ENCODE measurements around the gene HSPB1.
"Not testable (repeated sequence)": the region's sequence is repeated elsewhere in the genome, so short reads cannot be mapped to it uniquely, and the experiment has no call there.

Gene HSPB1

DNA sequence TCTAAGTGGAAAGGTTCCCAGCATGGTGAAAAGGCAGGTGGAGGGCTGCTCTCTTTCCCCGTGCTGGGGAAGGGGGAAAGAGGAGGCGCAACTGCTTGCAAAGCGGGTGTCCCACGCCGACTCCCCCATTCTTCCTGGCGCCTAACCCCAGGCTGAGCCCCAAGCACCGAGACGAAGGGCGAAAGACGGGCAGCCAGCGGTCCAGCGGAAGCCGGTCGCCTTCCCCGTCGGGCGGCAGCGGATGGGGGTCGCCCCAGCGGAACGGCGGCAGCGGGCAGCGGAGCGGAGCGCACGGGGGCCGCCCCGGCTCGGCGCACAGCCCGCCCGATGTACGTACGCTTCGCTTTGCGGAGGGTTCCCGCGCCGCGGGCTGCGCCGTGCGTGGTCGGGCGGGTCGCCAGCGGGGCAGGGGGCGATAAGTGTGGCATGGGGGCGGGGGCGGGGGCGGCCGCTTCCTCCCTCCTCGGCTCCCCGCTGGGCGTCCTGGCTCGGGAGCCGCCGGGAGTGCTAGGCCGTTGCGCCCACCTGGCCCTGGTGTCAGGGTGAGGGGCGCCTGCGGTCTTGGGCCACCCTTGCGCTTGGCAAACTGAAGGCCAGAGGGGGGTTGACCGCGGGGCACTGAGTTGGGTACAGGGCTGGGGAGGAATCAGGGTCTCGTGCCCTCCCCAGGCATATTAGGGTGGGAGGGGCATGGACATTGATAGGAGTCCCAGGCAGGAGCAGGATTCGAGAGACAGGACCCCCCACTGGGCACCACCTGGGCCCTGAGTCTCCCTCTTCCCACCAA lies 35.2 kb upstream of the HSPB1 start:
- H3K4me1 ChIP-seq (ENCODE audit: insufficient read depth, poor library complexity, severe bottlenecking): peaks cover 3% of the 10 kb centered on the region
- H3K4me3 ChIP-seq (ENCODE audit: severe bottlenecking): peak overlapping the region; percentile 22
- ATAC-seq (ENCODE audit: low read depth) (no peak; the same call in 2 of the 3 replicates), DNase-seq (ENCODE audit: low spot score) (no peak)
- no peak overlapping the region for H3K27ac ChIP-seq (ENCODE audit: poor library complexity, severe bottlenecking)
- TF ChIP-seq, protein P1, sequence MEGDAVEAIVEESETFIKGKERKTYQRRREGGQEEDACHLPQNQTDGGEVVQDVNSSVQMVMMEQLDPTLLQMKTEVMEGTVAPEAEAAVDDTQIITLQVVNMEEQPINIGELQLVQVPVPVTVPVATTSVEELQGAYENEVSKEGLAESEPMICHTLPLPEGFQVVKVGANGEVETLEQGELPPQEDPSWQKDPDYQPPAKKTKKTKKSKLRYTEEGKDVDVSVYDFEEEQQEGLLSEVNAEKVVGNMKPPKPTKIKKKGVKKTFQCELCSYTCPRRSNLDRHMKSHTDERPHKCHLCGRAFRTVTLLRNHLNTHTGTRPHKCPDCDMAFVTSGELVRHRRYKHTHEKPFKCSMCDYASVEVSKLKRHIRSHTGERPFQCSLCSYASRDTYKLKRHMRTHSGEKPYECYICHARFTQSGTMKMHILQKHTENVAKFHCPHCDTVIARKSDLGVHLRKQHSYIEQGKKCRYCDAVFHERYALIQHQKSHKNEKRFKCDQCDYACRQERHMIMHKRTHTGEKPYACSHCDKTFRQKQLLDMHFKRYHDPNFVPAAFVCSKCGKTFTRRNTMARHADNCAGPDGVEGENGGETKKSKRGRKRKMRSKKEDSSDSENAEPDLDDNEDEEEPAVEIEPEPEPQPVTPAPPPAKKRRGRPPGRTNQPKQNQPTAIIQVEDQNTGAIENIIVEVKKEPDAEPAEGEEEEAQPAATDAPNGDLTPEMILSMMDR (IDR thresholded peaks at IDR 0.05; ENCODE audit: poor library complexity, severe bottlenecking): no peak
- peaks cover 6% of the 10 kb centered on the region for H3K27me3 ChIP-seq (ENCODE audit: insufficient read depth, poor library complexity, severe bottlenecking)
- no peaks in the 10 kb centered on the region for H3K9me3 ChIP-seq (ENCODE audit: severe bottlenecking)
- no peaks in the 10 kb centered on the region for H3K36me3 ChIP-seq (ENCODE audit: low read depth)

DNA sequence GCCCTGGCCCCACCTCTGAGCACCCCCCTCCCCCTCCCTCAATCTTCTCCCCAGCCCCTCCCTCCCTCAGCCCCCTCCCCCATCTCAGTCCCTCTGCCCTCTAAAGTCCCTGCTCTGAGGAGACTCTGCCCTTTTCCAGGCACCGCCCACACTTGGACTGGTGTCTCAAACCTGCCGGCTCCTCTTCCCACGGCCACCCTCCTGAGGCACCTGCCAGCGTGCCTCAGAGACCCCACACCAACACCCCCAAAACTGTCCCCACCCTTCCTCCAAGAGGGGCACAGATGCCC lies 34.6 kb upstream of the HSPB1 start:
- Histone ChIP-seq H3K9me3 (ENCODE audit: severe bottlenecking) (no peaks in the 10 kb centered on the region), H3K4me3 (ENCODE audit: severe bottlenecking) (no peak overlapping the region), H3K36me3 (ENCODE audit: low read depth) (no peaks in the 10 kb centered on the region), H3K4me1 (ENCODE audit: insufficient read depth, poor library complexity, severe bottlenecking) (peaks cover 3% of the 10 kb centered on the region), H3K27me3 (ENCODE audit: insufficient read depth, poor library complexity, severe bottlenecking) (peaks cover 6% of the 10 kb centered on the region), H3K27ac (ENCODE audit: poor library complexity, severe bottlenecking) (no peak overlapping the region)
- TF ChIP-seq, protein P1 (IDR thresholded peaks at IDR 0.05; ENCODE audit: poor library complexity, severe bottlenecking): no peak
- ATAC-seq (ENCODE audit: low read depth) (no peak), DNase-seq (ENCODE audit: low spot score) (no peak)

DNA sequence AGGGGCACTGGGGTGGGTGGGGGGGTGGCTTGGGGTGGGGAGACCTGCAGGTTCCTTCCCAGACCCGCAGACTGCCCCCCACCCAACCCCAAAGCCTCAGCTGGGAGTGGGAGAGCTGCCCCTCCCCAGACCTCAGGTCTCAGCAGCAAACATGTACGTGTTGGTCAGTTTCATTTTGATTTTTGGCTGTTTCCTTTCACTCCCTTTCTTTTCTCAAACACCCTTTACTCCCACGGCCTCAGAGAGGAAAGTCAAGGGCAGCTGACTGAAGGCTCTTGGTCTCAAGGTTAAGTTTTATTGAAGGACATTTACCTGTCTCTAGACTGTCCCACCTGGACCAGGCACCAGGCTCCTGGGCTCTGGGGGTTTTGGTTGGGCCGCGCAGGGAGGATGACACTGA lies 34.1 kb upstream of the HSPB1 start:
- Histone ChIP-seq H3K27me3 (ENCODE audit: insufficient read depth, poor library complexity, severe bottlenecking) (peaks cover 6% of the 10 kb centered on the region), H3K4me1 (ENCODE audit: insufficient read depth, poor library complexity, severe bottlenecking) (peaks cover 3% of the 10 kb centered on the region), H3K4me3 (ENCODE audit: severe bottlenecking) (no peak overlapping the region), H3K36me3 (ENCODE audit: low read depth) (no peaks in the 10 kb centered on the region), H3K27ac (ENCODE audit: poor library complexity, severe bottlenecking) (no peak overlapping the region), H3K9me3 (ENCODE audit: severe bottlenecking) (no peaks in the 10 kb centered on the region)
- TF ChIP-seq, protein P1 (IDR thresholded peaks at IDR 0.05; ENCODE audit: poor library complexity, severe bottlenecking): no peak
- ATAC-seq (ENCODE audit: low read depth) (no peak), DNase-seq (ENCODE audit: low spot score) (no peak)

DNA sequence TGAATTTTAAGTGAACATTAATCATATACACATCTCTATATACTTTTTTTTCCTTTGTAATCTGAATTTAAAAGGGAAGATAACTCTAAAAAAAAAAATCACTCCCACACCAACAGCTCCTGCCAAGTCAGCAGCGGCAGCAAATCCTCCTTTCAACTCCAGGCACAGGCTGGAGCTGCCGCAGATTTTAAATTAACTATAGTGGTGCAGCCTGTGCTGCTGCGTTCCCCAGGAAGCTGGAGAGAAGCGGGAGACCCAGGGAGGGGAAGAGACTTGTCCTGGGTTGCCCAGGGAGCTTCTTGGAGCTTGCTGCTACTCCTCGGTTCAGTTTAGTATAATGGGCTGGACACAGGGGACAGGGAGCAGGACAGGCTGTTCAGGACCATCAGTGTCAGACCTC lies 32.6 kb upstream of the HSPB1 start:
- Histone ChIP-seq H3K9me3 (ENCODE audit: severe bottlenecking) (no peaks in the 10 kb centered on the region), H3K4me3 (ENCODE audit: severe bottlenecking) (no peak overlapping the region), H3K27ac (ENCODE audit: poor library complexity, severe bottlenecking) (no peak overlapping the region), H3K36me3 (ENCODE audit: low read depth) (no peaks in the 10 kb centered on the region), H3K4me1 (ENCODE audit: insufficient read depth, poor library complexity, severe bottlenecking) (peaks cover 3% of the 10 kb centered on the region), H3K27me3 (ENCODE audit: insufficient read depth, poor library complexity, severe bottlenecking) (peaks cover 6% of the 10 kb centered on the region)
- ATAC-seq (ENCODE audit: low read depth) (peak; percentile 40; the same call in 2 of the 3 replicates), DNase-seq (ENCODE audit: low spot score) (no peak)
- TF ChIP-seq, protein P1 (IDR thresholded peaks at IDR 0.05; ENCODE audit: poor library complexity, severe bottlenecking): no peak

DNA sequence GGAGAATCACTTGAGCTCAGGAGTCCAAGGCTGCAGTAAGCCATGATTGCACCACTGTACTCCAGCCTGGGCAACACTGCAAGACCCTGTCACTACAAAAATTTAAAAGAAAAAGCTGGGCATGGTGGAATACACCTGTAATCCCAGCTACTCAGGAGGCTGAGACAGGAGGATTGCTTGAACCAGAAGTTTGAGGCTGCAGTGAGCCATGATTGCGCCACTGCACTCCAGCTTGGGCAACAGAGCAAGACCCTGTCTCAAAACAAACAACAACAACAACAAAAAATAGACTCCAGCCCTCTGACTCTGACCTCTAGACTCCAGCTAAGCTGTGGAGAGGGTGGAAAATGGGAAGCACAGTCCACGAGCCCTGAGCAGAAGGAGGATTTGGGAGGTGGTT lies 31.1 kb upstream of the HSPB1 start:
- not testable (repeated sequence) for H3K4me1 ChIP-seq (ENCODE audit: insufficient read depth, poor library complexity, severe bottlenecking); H3K27me3 ChIP-seq (ENCODE audit: insufficient read depth, poor library complexity, severe bottlenecking); DNase-seq (ENCODE audit: low spot score); H3K36me3 ChIP-seq (ENCODE audit: low read depth); H3K4me3 ChIP-seq (ENCODE audit: severe bottlenecking); H3K9me3 ChIP-seq (ENCODE audit: severe bottlenecking); ATAC-seq (ENCODE audit: low read depth); H3K27ac ChIP-seq (ENCODE audit: poor library complexity, severe bottlenecking)

Measured in RWPE2 (cell line).